ENCODE measurements around the gene FBXL13.
"Not testable (repeated sequence)": the region's sequence is repeated elsewhere in the genome, so short reads cannot be mapped to it uniquely, and the experiment has no call there.

Gene FBXL13

DNA sequence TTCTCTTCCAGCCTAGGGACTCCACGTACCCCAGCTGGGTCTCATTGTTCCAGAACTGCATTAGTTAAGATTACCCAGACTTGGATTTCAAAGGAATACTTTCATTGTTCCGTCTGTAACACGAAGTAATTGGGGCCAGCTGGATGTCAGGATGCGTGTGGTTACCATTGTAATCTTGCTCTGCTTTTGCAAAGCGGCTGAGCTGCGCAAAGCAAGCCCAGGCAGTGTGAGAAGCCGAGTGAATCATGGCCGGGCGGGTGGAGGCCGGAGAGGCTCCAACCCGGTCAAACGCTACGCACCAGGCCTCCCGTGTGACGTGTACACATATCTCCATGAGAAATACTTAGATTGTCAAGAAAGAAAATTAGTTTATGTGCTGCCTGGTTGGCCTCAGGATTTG, 140.8 kb downstream of the FBXL13 start:
- peak; percentile 84 for DNase-seq

- no peak for DNase-seq
Measured at GRCh38 chr7:102931757-102932156, 142.8 kb downstream of the FBXL13 start.

DNA sequence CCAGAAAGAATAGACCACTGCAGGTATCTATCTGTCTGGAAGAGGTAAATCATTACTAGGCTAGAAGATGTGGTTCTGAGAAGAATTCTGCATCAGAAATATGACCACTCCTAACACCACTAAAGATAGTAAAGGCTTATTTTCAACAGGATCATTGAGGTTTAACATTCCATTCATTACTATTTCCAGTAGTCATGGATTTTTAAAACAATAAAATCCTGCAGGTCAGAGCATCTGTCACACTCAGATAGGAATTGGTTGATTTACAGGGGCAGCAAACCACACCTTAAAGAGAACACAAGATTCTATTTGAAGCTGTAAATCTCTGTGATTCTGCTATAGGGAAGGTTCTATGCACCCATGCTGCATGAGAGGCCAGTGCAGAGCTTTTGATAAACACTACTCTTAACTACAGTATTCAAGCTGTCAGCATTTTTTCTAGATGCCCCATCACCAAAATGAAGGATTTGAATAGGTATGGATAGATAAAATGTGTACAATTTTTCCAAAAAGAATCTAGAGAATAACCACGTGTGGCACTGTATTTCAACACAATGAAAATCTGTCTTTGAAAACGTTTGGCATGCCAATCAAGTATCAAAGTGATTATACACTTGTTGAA, 147.2 kb downstream of the FBXL13 start:
- no peak for DNase-seq

- no peak for DNase-seq
Measured at GRCh38 chr7:102926783-102927140, 147.8 kb downstream of the FBXL13 start.

GRCh38 chr7:102925976-102926782, 148.4 kb downstream of the FBXL13 start:
- DNase-seq: no peak

GRCh38 chr7:102918845-102919244, 155.8 kb downstream of the FBXL13 start:
- DNase-seq: no peak

- no peak for DNase-seq
Measured at GRCh38 chr7:102917436-102918353, 156.9 kb downstream of the FBXL13 start.

- no peak for DNase-seq
Measured at GRCh38 chr7:102916881-102917280, 157.7 kb downstream of the FBXL13 start.

DNA sequence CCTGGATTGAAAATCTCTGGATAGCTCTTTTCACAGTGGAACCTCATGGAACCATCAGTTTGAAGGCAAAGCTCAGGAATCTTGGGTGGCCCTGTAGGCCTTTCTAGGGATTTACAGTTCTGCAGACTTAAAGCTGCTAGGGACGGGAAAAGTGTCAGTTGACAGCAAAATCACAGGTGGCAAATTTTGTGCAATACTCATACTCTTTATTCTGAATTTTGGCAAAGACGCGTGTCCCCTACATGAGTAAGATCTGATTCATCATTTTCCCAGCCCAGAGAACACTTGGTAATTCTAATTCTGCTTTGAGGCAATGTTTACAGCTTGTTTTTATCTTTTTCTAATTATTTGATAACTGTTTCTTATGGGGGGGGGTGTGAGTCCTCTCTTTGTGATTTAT, 158.2 kb downstream of the FBXL13 start:
- no peak for DNase-seq

GRCh38 chr7:102914585-102914984, 160.0 kb downstream of the FBXL13 start:
- peak; percentile 66 for DNase-seq

- DNase-seq: peak; percentile 39
Measured at GRCh38 chr7:102913826-102914225, 160.8 kb downstream of the FBXL13 start.

DNA sequence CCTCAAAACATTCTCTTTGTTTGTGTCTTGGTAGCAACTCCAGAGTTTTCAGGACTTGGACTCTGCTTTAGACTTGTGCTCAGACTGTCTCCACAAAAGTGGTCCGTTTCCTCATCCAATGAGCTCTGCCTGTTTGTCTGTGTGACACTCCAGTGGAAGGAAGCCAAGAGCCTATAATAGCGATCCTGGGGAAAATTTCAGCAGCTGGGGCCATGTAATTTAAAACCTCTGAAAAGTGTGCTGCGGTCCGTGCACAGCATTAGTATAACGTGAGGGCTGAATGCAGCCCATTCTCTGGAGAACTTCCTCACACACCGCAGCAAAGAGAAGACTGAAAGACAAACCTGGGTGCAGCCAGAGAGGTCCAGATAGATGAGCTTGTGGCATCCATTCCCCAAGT, 161.9 kb downstream of the FBXL13 start, which contains the start of gene LRRC17:
Gene LRRC17, plus strand, starts transcription at position 259 of the 400 bp plus-strand sequence. CDS start 20,914 bp downstream, outside the sequence.
- peak; percentile 90 for DNase-seq

- DNase-seq: no peak
Measured at GRCh38 chr7:102908676-102909075, 165.9 kb downstream of the FBXL13 start.

DNA sequence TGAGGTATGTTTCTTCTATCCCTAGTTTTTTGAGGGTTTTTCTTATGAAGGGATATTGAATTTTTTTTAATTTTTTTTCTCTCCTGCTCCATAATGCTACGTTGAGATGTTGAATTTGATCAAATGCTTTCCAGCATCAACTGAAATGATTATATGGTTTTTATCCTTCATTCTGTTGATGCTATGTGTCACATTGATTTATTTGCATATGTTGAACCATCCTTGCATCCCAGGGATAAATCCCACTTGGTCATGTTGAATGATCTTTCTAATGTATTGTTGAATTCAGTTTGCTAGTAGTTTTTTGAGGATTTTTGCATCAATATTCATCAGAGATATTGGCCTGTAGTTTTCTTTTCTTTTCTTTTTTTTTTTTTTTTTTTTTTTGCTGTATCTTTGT, 171.0 kb downstream of the FBXL13 start:
- not testable (repeated sequence) for DNase-seq

DNA sequence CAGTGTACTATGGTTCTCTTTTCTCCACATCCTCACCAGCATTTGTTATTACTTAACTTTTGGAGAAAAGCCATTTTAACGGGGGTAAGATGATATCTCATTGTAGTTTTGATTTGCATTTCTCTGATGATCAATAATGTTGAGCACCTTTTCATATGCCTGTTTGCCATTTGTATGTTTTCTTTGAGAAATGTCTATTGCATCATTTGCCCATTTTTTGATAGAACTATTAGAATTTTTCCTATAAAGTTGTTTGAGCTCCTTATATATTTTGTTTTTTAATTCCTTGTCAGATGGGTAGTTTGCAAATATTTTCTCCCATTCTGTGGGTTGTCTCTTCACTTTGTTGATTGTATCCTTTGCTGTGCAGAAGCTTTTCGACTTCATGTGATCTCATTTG, 172.5 kb downstream of the FBXL13 start:
- DNase-seq: not testable (repeated sequence)

GRCh38 chr7:102898532-102898859, 176.1 kb downstream of the FBXL13 start:
- DNase-seq: no peak

- DNase-seq: no peak
Measured at GRCh38 chr7:102897856-102898531, 176.6 kb downstream of the FBXL13 start.

DNA sequence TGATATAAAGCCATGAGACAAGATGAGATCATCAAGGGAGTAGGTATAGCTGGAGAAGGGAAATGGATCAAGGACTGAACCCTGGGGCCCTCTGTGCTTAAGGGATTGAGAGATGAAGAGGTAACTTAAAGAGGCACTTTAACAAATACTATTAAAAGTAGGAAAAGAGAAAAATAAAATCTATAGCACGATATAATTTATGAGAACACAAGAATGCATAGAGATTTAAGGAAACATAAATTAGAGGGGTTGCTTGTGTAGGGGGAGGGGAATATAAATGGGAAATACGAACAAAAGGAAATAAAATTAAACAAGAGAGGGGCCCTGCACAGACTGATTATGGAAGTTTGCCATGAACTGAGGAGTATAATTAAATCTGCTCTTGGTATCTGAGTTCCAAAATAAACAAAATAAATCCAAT, 177.4 kb downstream of the FBXL13 start:
- no peak for DNase-seq

DNA sequence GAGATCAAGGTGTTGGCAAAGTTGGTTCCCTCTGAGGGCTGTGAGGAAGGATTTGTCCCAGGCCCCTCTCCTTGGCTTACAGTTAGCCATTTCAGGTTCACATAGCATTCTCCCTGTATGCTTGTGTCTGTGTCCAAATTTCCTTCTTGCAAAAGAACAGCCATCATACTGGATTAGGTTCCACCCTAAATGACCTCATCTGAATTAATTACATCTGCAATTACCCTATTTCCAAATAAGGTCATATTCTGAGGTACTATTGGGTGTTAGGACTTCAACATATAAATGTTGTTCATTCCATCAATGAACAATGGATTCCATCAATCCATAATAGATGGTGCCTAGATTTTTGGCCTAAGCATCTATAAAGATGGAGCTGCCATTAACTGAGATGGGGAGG, 178.0 kb downstream of the FBXL13 start:
- DNase-seq: no peak

- DNase-seq: no peak
Measured at GRCh38 chr7:102895602-102896001, 179.0 kb downstream of the FBXL13 start.

GRCh38 chr7:102892631-102893278, 181.8 kb downstream of the FBXL13 start:
- DNase-seq: no peak

GRCh38 chr7:102891693-102892261, 182.8 kb downstream of the FBXL13 start:
- DNase-seq: peak; percentile 77

Measured in right hindlimb (tissue), 1 donor.